GM18511 (cell line): Measurements from ENCODE around the gene NDST1.
"Not testable (repeated sequence)": the region's sequence is repeated elsewhere in the genome, so short reads cannot be mapped to it uniquely, and the experiment has no call there.

Source experiments
- ATAC-seq: cut with Tn5 transposase; IDR thresholded peaks from one replicate; pipeline ENCODE4 v1.9.1; 2021; ENCODE audit warnings: mild to moderate bottlenecking, moderate library complexity; ENCODE audit not compliant: unreplicated experiment

NDST1 gene

GRCh38 chr5:150507474-150508276 is at the start of gene NDST1:
TSS of gene NDST1 (plus strand) at chr5:150508131. CDS start at chr5:150521255, 13,124 bp downstream.
- no peak for ATAC-seq

- peak; percentile 76 for ATAC-seq
Observed at GRCh38 chr5:150458802-150459557, 49.0 kb upstream of the NDST1 start.

GRCh38 chr5:150460781-150461180 is 47.1 kb upstream of the NDST1 start:
- no peak for ATAC-seq

GRCh38 chr5:150461231-150461630 is 46.7 kb upstream of the NDST1 start:
- ATAC-seq, result peak; percentile 86

GRCh38 chr5:150464554-150465012 is 43.3 kb upstream of the NDST1 start:
- ATAC-seq, result no peak

- no peak for ATAC-seq
Observed at GRCh38 chr5:150465927-150466326, 42.0 kb upstream of the NDST1 start.

- ATAC-seq, result no peak
Observed at GRCh38 chr5:150468206-150468605, 39.7 kb upstream of the NDST1 start.

- ATAC-seq, result no peak
Observed at GRCh38 chr5:150469718-150470469, 38.0 kb upstream of the NDST1 start.

- ATAC-seq, result no peak
Observed at GRCh38 chr5:150473673-150474358, 34.1 kb upstream of the NDST1 start.

- ATAC-seq, result not testable (repeated sequence)
Observed at GRCh38 chr5:150476568-150476967, 31.4 kb upstream of the NDST1 start.

- no peak for ATAC-seq
Observed at GRCh38 chr5:150479416-150479815, 28.5 kb upstream of the NDST1 start.

- no peak for ATAC-seq
Observed at GRCh38 chr5:150481708-150481965, 26.3 kb upstream of the NDST1 start.

GRCh38 chr5:150481972-150482406 is 25.9 kb upstream of the NDST1 start:
- ATAC-seq, result no peak

- ATAC-seq, result no peak
Observed at GRCh38 chr5:150484964-150485692, 22.8 kb upstream of the NDST1 start.

GRCh38 chr5:150485693-150486401 is 22.1 kb upstream of the NDST1 start:
- ATAC-seq, result peak; percentile 15

- peak; percentile 17 for ATAC-seq
Observed at GRCh38 chr5:150486402-150487198, 21.3 kb upstream of the NDST1 start.

GRCh38 chr5:150487199-150488061 is 20.5 kb upstream of the NDST1 start:
- ATAC-seq, result peak; percentile 22
